Measurements from ENCODE around the gene MCM10.

DNA sequence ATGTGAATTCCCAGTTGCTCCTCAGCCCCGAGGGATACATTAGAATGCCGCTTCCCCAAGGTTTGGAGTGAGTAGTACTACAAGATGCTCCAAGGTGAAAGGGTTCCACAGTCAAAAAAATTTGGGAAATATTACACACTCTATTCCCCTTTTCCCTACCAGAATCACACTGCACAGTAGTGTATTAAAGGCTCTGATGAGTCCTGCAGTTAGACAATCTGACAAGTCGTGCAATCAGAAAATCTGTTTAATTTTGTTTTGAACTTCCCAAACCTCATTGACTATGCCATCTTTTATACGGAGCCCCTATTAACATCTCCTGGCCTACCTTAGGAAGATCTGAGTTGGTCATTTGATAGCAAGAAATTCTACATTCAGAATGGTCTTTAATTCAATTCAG is 86.4 kb downstream of the MCM10 start:
- TF ChIP-seq, protein P1, sequence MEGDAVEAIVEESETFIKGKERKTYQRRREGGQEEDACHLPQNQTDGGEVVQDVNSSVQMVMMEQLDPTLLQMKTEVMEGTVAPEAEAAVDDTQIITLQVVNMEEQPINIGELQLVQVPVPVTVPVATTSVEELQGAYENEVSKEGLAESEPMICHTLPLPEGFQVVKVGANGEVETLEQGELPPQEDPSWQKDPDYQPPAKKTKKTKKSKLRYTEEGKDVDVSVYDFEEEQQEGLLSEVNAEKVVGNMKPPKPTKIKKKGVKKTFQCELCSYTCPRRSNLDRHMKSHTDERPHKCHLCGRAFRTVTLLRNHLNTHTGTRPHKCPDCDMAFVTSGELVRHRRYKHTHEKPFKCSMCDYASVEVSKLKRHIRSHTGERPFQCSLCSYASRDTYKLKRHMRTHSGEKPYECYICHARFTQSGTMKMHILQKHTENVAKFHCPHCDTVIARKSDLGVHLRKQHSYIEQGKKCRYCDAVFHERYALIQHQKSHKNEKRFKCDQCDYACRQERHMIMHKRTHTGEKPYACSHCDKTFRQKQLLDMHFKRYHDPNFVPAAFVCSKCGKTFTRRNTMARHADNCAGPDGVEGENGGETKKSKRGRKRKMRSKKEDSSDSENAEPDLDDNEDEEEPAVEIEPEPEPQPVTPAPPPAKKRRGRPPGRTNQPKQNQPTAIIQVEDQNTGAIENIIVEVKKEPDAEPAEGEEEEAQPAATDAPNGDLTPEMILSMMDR (IDR thresholded peaks at IDR 0.05), result no peak
- TF ChIP-seq POLR2AphosphoS5 (IDR thresholded peaks at IDR 0.05), result no peak
- TF ChIP-seq EP300 (IDR thresholded peaks at IDR 0.05), result no peak
- no peak for TF ChIP-seq POLR2A (IDR thresholded peaks at IDR 0.05)
